ENCODE measurements around the gene DNAJC18. TPM values are rescaled to one million over a fixed set of nuclear protein-coding genes. Genes with fewer than 3 reads are reported as not detected.

The DNAJC18 gene
- total and polyA plus RNA-seq, 2 experiments from 2014 or later = 10.9 to 13.4 TPM

DNA sequence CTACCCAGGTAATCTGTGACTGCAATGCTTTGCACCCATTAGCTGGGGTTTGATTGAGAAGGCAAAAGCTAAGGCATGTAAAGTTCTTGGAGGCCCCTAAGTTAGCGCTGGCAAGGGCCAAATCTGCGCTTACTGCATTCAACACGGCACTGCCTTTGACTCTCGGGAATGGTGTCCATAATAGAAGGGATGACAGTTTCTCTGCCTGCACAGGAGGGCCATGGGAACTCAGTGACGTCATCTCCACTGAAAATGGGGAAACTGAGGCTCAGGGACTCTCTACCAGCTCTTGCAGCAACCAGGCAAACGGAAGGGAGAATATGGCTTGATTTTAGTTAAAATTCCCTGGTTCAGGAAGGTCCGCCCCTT is 35.9 kb downstream of the DNAJC18 start:
- H3K4me1 ChIP-seq (ENCODE audit: insufficient read depth) = peaks cover 10% of the 10 kb centered on the region
- H3K27ac ChIP-seq = peak overlapping the region; percentile 90
- WGBS, 2 experiments (ENCODE audit: low coverage in 1 of 2, low lambda C conversion rate in 2 of 2, missing lambda C conversion rate in 2 of 2) = 25 to 27% methylated on average over 7 of the region's 7 CpGs
- peak overlapping the region; percentile 97 for H2AFZ ChIP-seq
- in situ Hi-C loops (cut with MboI) = no loop called here
- H3K36me3 ChIP-seq (ENCODE audit: low read depth) = no peaks in the 10 kb centered on the region
- H3K9me3 ChIP-seq (ENCODE audit: low read depth) = no peaks in the 10 kb centered on the region
- no peaks in the 10 kb centered on the region for H4K20me1 ChIP-seq (ENCODE audit: insufficient read depth)
- no peak for TF ChIP-seq EZH2 (IDR thresholded peaks at IDR 0.05; ENCODE audit: insufficient read depth, poor library complexity, severe bottlenecking)
- no peak for TF ChIP-seq EZH2phosphoT487 (IDR thresholded peaks at IDR 0.05; ENCODE audit: insufficient read depth, low read depth)
- peak overlapping the region; percentile 91 for H3K4me2 ChIP-seq (ENCODE audit: unreplicated experiment)
- H3F3A ChIP-seq (ENCODE audit: insufficient read depth) = peaks cover 7% of the 10 kb centered on the region; the same call in 1 of the 2 replicates
- no peaks in the 10 kb centered on the region for H3K27me3 ChIP-seq (replicated peaks; ENCODE audit: insufficient read depth)
- peak overlapping the region; percentile 82 for H3K9ac ChIP-seq
- H3K9me2 ChIP-seq (ENCODE audit: insufficient read depth) = no peaks in the 10 kb centered on the region
- H3K79me2 ChIP-seq (ENCODE audit: insufficient read depth) = no peaks in the 10 kb centered on the region
- DNase-seq = no peak
- H3K4me3 ChIP-seq = peak overlapping the region; percentile 76

DNA sequence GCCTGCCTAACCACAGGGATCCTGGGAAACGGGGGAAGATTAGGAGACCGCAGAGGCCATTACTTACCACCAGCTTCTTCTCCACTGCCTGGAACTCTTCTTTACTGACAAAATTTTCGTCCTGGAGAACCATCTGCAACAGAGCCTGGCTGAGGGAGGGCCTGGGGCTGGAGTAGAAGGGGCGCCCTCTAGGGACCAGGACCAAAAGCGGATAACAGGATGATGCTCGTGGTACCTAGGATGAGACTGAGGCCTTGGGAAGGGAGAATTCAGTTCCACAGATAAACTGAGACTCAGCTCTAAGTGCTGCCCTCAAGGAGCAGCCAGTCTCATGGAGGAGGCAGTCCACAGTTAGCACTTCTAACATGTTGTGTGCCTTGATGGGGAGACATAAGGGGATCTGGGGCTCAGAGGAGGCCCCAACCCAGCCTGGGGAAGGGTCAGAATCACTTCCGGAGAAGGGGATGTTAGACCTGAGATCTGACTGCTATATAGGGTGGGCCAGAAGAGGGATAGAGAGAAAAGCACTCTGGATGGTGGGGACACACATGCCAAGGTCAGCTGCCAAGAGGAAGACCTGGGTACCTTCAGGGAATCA is 36.7 kb downstream of the DNAJC18 start:
- Histone ChIP-seq H3K27ac (0 out of 2 replicates have a peak overlapping the region, but pooled peaks have one; percentile 90), H3K79me2 (ENCODE audit: insufficient read depth) (no peaks in the 10 kb centered on the region), H2AFZ (no peak overlapping the region), H3F3A (ENCODE audit: insufficient read depth) (peaks cover 7% of the 10 kb centered on the region; the same call in 1 of the 2 replicates), H4K20me1 (ENCODE audit: insufficient read depth) (no peaks in the 10 kb centered on the region), H3K9ac (no peak overlapping the region), H3K4me3 (no peak overlapping the region), H3K36me3 (ENCODE audit: low read depth) (no peaks in the 10 kb centered on the region), H3K4me2 (ENCODE audit: unreplicated experiment) (no peak overlapping the region), H3K4me1 (ENCODE audit: insufficient read depth) (peaks cover 10% of the 10 kb centered on the region), H3K9me3 (ENCODE audit: low read depth) (no peaks in the 10 kb centered on the region), H3K27me3 (replicated peaks; ENCODE audit: insufficient read depth) (no peaks in the 10 kb centered on the region), H3K9me2 (ENCODE audit: insufficient read depth) (no peaks in the 10 kb centered on the region)
- 81 to 83% methylated on average over 7 of the region's 7 CpGs for WGBS, 2 experiments (ENCODE audit: low coverage in 1 of 2, low lambda C conversion rate in 2 of 2, missing lambda C conversion rate in 2 of 2)
- in situ Hi-C loops (cut with MboI) = no loop called here
- DNase-seq = peak; percentile 28
- TF ChIP-seq EZH2phosphoT487 (IDR thresholded peaks at IDR 0.05; ENCODE audit: insufficient read depth, low read depth) = no peak
- no peak for TF ChIP-seq EZH2 (IDR thresholded peaks at IDR 0.05; ENCODE audit: insufficient read depth, poor library complexity, severe bottlenecking)

DNA sequence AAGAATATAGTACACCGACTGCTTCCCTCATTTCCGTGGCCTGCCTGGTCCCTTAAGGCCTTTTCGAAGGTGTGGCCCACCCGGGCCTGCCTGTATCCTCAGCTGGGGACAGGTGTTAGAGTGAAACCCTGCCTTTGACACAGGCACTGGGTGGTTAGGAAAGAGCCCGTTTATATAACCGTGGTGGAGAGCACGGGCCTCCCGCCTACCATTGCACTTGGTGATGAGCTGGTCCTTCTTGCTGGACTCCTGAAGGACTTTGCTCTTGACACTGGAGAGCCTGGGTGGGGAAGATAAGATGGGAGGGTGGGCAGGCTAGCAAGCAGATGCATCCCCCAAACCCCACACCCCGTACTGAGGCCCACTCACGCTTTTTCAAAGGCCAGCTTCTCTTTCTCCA is 37.8 kb downstream of the DNAJC18 start:
- WGBS, 2 experiments (ENCODE audit: low coverage in 1 of 2, low lambda C conversion rate in 2 of 2, missing lambda C conversion rate in 2 of 2) = 80 to 83% methylated on average over 10 of the region's 10 CpGs
- H3K9me2 ChIP-seq (ENCODE audit: insufficient read depth) = no peaks in the 10 kb centered on the region
- in situ Hi-C loops (cut with MboI) = no loop called here
- H3K4me3 ChIP-seq = no peak overlapping the region
- H3K9me3 ChIP-seq (ENCODE audit: low read depth) = no peaks in the 10 kb centered on the region
- no peaks in the 10 kb centered on the region for H3K27me3 ChIP-seq (replicated peaks; ENCODE audit: insufficient read depth)
- TF ChIP-seq EZH2 (IDR thresholded peaks at IDR 0.05; ENCODE audit: insufficient read depth, poor library complexity, severe bottlenecking) = no peak
- TF ChIP-seq EZH2phosphoT487 (IDR thresholded peaks at IDR 0.05; ENCODE audit: insufficient read depth, low read depth) = no peak
- no peaks in the 10 kb centered on the region for H3K79me2 ChIP-seq (ENCODE audit: insufficient read depth)
- H3K36me3 ChIP-seq (ENCODE audit: low read depth) = no peaks in the 10 kb centered on the region
- H3K4me1 ChIP-seq (ENCODE audit: insufficient read depth) = peaks cover 10% of the 10 kb centered on the region
- H3K4me2 ChIP-seq (ENCODE audit: unreplicated experiment) = no peak overlapping the region
- H2AFZ ChIP-seq = no peak overlapping the region
- no peak overlapping the region for H3K9ac ChIP-seq
- H4K20me1 ChIP-seq (ENCODE audit: insufficient read depth) = no peaks in the 10 kb centered on the region
- peaks cover 7% of the 10 kb centered on the region; the same call in 1 of the 2 replicates for H3F3A ChIP-seq (ENCODE audit: insufficient read depth)
- DNase-seq = no peak
- H3K27ac ChIP-seq = no peak overlapping the region

DNA sequence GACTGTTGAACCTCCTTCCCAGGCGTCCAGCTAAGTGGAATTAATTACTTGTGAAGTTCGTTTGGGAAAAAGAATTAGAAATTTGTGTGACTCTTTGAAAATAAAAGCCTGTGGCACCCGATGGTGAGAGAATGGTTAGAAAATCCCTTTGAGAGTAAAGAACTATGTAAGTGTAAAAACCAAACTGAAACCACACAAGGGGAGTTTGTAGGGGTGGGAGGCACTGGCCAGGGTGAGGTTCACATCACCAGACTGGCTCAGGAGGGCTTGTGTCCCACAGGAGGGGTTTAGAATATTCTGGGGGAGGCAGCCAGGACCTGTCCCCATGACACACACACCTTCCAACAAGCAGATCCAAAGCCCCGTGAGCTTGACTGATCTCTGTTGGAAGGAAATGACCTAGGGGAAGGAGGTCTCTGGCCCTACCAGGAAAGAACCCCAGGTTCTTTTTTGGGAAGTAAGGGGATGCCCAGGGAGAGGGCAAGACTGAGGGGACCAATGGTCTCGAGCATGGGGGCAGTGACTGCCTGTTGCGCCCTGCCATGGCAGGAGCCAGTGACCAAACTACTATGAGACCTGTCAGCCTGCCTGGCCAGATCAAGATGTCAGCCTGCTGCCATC is 39.7 kb downstream of the DNAJC18 start:
- TF ChIP-seq EZH2phosphoT487 (IDR thresholded peaks at IDR 0.05; ENCODE audit: insufficient read depth, low read depth) = no peak
- no peak for TF ChIP-seq EZH2 (IDR thresholded peaks at IDR 0.05; ENCODE audit: insufficient read depth, poor library complexity, severe bottlenecking)
- H2AFZ ChIP-seq = no peak overlapping the region
- peaks cover 7% of the 10 kb centered on the region; the same call in 1 of the 2 replicates for H3F3A ChIP-seq (ENCODE audit: insufficient read depth)
- no peaks in the 10 kb centered on the region for H4K20me1 ChIP-seq (ENCODE audit: insufficient read depth)
- no peaks in the 10 kb centered on the region for H3K79me2 ChIP-seq (ENCODE audit: insufficient read depth)
- in situ Hi-C loops (cut with MboI) = no loop called here
- H3K27me3 ChIP-seq (replicated peaks; ENCODE audit: insufficient read depth) = no peaks in the 10 kb centered on the region
- H3K9me3 ChIP-seq (ENCODE audit: low read depth) = no peaks in the 10 kb centered on the region
- no peak overlapping the region for H3K27ac ChIP-seq
- H3K4me1 ChIP-seq (ENCODE audit: insufficient read depth) = peaks cover 10% of the 10 kb centered on the region
- DNase-seq = no peak
- H3K36me3 ChIP-seq (ENCODE audit: low read depth) = no peaks in the 10 kb centered on the region
- no peak overlapping the region for H3K4me2 ChIP-seq (ENCODE audit: unreplicated experiment)
- no peak overlapping the region for H3K4me3 ChIP-seq
- WGBS, 2 experiments (ENCODE audit: low coverage in 1 of 2, low lambda C conversion rate in 2 of 2, missing lambda C conversion rate in 2 of 2) = 82 to 85% methylated on average over 6 of the region's 6 CpGs
- H3K9me2 ChIP-seq (ENCODE audit: insufficient read depth) = no peaks in the 10 kb centered on the region
- no peak overlapping the region for H3K9ac ChIP-seq

All from GM23248 (cell line).